BJ (cell line): ENCODE data around the gene RBMXL3. TPM values are rescaled to one million over a fixed set of nuclear protein-coding genes. Genes with fewer than 3 reads are reported as not detected.

Source experiments
- CTCF ChIA-PET: fragments of 350-600 bp; formaldehyde crosslinking; extraction: SDS; loops from one replicate; lab custom pipeline; 2021; ENCODE audit warnings: antibody characterized with exemption, inconsistent platforms; lab: Yijun Ruan, JAX
- POLR2A ChIA-PET: fragments of 300-600 bp; sonication (Branson Sonifier 250); formaldehyde crosslinking; extraction: SDS; loops from one replicate; lab custom pipeline; 2021; ENCODE audit warnings: antibody characterized with exemption; lab: Charles Lee
- DNase-seq: peaks from one replicate; pipeline ENCODE4 v3.0.0-alpha.2; 2011; ENCODE audit warnings: low read depth
- H3K27me3 ChIP-seq: 2 replicates; pipeline ENCODE4 v1.6.0; 2011; ENCODE audit warnings: low read length; ENCODE audit not compliant: control insufficient read depth, insufficient read depth
- H3K36me3 ChIP-seq: 2 replicates; pipeline ENCODE4 v1.5.1; 2011; ENCODE audit warnings: low read length; ENCODE audit not compliant: control insufficient read depth, insufficient read depth
- H3K4me3 ChIP-seq: 2 replicates; pipeline ENCODE4 v1.5.1; 2011; ENCODE audit warnings: low read depth, mild to moderate bottlenecking, control low read depth, low read length
- polyA plus RNA-seq: library from polyadenylated mRNA; depleted of rRNA; stranded (reverse); fragments of >200 nt; gene quantifications from 2 replicates; pipeline ENCODE4 v1.2.3, GENCODE V29; 2011; rRNA removed
- TF ChIP-seq, protein P1 (sequence below): IDR thresholded peaks from 2 replicates; pipeline ENCODE4 v1.5.1; 2011; ENCODE audit warnings: low read depth, mild to moderate bottlenecking, control low read depth, inconsistent platforms, low read length, moderate library complexity; ENCODE audit not compliant: insufficient read depth

The RBMXL3 gene
- polyA plus RNA-seq, 1 experiment, result not detected

DNA sequence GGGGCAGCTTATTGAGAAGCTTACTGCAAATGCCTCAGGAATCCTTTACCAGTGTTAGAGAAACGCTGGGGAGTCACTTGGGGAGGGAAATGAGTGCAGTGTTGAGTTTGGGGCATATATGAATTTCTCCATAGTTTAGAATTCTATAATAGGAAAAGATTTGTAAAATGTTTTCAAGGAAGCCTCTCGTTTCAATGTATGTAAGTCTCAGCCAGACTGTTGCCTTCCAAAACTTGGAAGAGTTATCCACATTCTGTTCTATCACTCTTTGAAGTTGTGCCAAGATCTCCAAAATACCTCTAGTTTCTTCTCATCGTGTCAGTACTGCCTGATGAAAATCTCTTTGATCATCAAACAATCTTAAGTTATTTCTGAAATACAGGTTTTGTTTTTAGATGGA lies 45.3 kb downstream of the RBMXL3 start:
- peak overlapping the region; percentile 73 for H3K4me3 ChIP-seq
- CTCF ChIA-PET, result no interaction called here
- TF ChIP-seq, protein P1, sequence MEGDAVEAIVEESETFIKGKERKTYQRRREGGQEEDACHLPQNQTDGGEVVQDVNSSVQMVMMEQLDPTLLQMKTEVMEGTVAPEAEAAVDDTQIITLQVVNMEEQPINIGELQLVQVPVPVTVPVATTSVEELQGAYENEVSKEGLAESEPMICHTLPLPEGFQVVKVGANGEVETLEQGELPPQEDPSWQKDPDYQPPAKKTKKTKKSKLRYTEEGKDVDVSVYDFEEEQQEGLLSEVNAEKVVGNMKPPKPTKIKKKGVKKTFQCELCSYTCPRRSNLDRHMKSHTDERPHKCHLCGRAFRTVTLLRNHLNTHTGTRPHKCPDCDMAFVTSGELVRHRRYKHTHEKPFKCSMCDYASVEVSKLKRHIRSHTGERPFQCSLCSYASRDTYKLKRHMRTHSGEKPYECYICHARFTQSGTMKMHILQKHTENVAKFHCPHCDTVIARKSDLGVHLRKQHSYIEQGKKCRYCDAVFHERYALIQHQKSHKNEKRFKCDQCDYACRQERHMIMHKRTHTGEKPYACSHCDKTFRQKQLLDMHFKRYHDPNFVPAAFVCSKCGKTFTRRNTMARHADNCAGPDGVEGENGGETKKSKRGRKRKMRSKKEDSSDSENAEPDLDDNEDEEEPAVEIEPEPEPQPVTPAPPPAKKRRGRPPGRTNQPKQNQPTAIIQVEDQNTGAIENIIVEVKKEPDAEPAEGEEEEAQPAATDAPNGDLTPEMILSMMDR, result no peak
- H3K27me3 ChIP-seq, result no peaks in the 10 kb centered on the region
- no peaks in the 10 kb centered on the region for H3K36me3 ChIP-seq
- POLR2A ChIA-PET, result no interaction called here
- DNase-seq, result no peak

DNA sequence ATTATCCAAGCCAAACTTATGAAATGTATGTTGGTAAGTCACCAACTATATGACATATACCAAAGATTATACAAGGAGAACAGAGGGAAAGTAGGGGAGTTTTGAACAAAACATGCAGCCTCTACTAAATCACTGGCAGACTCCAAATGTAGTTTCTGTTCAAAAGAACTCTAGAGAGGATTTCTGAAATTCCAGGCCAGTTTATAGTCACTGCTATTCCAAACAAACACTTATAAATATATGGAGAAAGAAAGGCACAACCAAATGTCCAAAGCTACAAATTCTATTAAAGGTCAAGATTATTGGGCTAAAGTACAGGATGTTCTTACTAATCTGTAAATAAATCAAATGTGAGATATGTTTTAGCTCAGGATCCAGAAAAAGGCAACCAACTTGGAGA lies 47.4 kb downstream of the RBMXL3 start:
- ChIA-PET CTCF (no interaction called here), POLR2A (no interaction called here)
- no peaks in the 10 kb centered on the region for H3K27me3 ChIP-seq
- no peaks in the 10 kb centered on the region for H3K36me3 ChIP-seq
- DNase-seq, result no peak
- TF ChIP-seq, protein P1, result no peak
- H3K4me3 ChIP-seq, result no peak overlapping the region

DNA sequence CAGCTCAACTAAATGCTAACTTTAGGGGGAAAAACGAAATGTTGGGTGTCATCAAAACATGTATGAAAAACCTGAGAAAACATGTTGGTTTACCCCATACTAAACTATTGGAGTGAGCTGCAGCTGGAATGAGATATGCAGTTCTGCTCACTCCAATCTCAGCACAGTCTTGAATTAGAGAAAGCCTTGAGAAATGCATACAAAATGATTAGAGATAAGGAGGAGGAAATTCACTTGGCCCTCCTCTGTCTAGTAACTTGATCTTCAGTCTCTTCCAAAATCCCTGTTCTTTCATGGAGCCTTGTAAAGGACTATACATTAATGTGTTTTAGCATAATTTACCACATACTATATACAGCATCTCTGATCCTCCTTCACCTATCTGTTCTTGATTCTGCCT lies 47.8 kb downstream of the RBMXL3 start:
- no peaks in the 10 kb centered on the region for H3K36me3 ChIP-seq
- TF ChIP-seq, protein P1, result no peak
- CTCF ChIA-PET, result no interaction called here
- H3K4me3 ChIP-seq, result no peak overlapping the region
- no peaks in the 10 kb centered on the region for H3K27me3 ChIP-seq
- no peak for DNase-seq
- POLR2A ChIA-PET, result no interaction called here

Other genes starting within 250 kb of the RBMXL3 start
- 0.44 and 0.99 TPM in 2 replicates for gene IL13RA2, start 171.8 kb upstream of the RBMXL3 start, polyA plus RNA-seq
- gene LRCH2, start 44.7 kb downstream of the RBMXL3 start, polyA plus RNA-seq, result 1.5 and 4.1 TPM in 2 replicates
- not detected in 2 replicates for gene LUZP4, start 100.3 kb downstream of the RBMXL3 start, polyA plus RNA-seq